ENCODE results near the gene CAPN14.

GRCh38 chr2:31231571-31232302 is 14.4 kb upstream of the CAPN14 start:
- TF ChIP-seq CTCF (conservative IDR thresholded peaks at IDR 0.05) (no peak), ZFX (IDR thresholded peaks at IDR 0.05) (no peak)

Data from C4-2B (cell line).